HG03565 (cell line): ENCODE results near the gene GMPPA.

Source experiments
- ATAC-seq: cut with Tn5 transposase; IDR thresholded peaks from one replicate; pipeline ENCODE4 v1.9.1; 2021; ENCODE audit warnings: mild to moderate bottlenecking, moderate library complexity; ENCODE audit not compliant: unreplicated experiment

GMPPA gene

GRCh38 chr2:219498280-219499057 lies at the start of gene GMPPA:
Gene GMPPA, plus strand, starts transcription at chr2:219498891. Its CDS starts 1,085 bp downstream, at chr2:219499976.
- peak; percentile 96 for ATAC-seq

GRCh38 chr2:219449609-219450008 lies 49.1 kb upstream of the GMPPA start:
- no peak for ATAC-seq

GRCh38 chr2:219451661-219452360 lies 46.9 kb upstream of the GMPPA start:
- no peak for ATAC-seq

GRCh38 chr2:219452361-219453317 lies 46.1 kb upstream of the GMPPA start:
- no peak for ATAC-seq

- no peak for ATAC-seq
Measured at GRCh38 chr2:219453671-219454590, 44.8 kb upstream of the GMPPA start.

- ATAC-seq: no peak
Measured at GRCh38 chr2:219455581-219455980, 43.1 kb upstream of the GMPPA start.

- no peak for ATAC-seq
Measured at GRCh38 chr2:219457784-219458369, 40.8 kb upstream of the GMPPA start.

GRCh38 chr2:219458996-219459395 lies 39.7 kb upstream of the GMPPA start:
- ATAC-seq: no peak

GRCh38 chr2:219459460-219460311 lies 39.0 kb upstream of the GMPPA start:
- ATAC-seq: peak; percentile 78

- no peak for ATAC-seq
Measured at GRCh38 chr2:219460424-219460926, 38.2 kb upstream of the GMPPA start.

GRCh38 chr2:219461047-219461514 lies 37.6 kb upstream of the GMPPA start:
- ATAC-seq: no peak

- ATAC-seq: no peak
Measured at GRCh38 chr2:219461669-219462068, 37.0 kb upstream of the GMPPA start.

GRCh38 chr2:219462349-219462748 lies 36.3 kb upstream of the GMPPA start:
- no peak for ATAC-seq

- ATAC-seq: no peak
Measured at GRCh38 chr2:219464286-219465032, 34.2 kb upstream of the GMPPA start.

GRCh38 chr2:219465659-219466561 lies 32.8 kb upstream of the GMPPA start:
- no peak for ATAC-seq

GRCh38 chr2:219466816-219467735 lies 31.6 kb upstream of the GMPPA start:
- ATAC-seq: no peak
